Hepatic stellate cell (primary cell): Measurements from ENCODE around the gene NPHP4.
"Not testable (repeated sequence)": the region's sequence is repeated elsewhere in the genome, so short reads cannot be mapped to it uniquely, and the experiment has no call there.

Source experiments
- DNase-seq: peaks from one replicate; pipeline ENCODE4 v3.0.0; 2011; ENCODE audit warnings: low spot score

NPHP4 gene

GRCh38 chr1:5855196-5855897 lies 136.9 kb downstream of the NPHP4 start:
- no peak for DNase-seq

- no peak for DNase-seq
Measured at GRCh38 chr1:5854754-5855153, 137.5 kb downstream of the NPHP4 start.

- DNase-seq: not testable (repeated sequence)
Measured at GRCh38 chr1:5853858-5854257, 138.4 kb downstream of the NPHP4 start.

GRCh38 chr1:5850503-5850902 lies 141.7 kb downstream of the NPHP4 start:
- peak; percentile 45 for DNase-seq

GRCh38 chr1:5849550-5849949 lies 142.7 kb downstream of the NPHP4 start:
- no peak for DNase-seq

GRCh38 chr1:5847013-5847659 lies 145.1 kb downstream of the NPHP4 start:
- DNase-seq: peak; percentile 54

GRCh38 chr1:5845376-5845775 lies 146.8 kb downstream of the NPHP4 start:
- no peak for DNase-seq

GRCh38 chr1:5844442-5844841 lies 147.8 kb downstream of the NPHP4 start:
- no peak for DNase-seq

GRCh38 chr1:5843521-5844096 lies 148.6 kb downstream of the NPHP4 start:
- DNase-seq: no peak

GRCh38 chr1:5842679-5843078 lies 149.5 kb downstream of the NPHP4 start:
- DNase-seq: no peak

GRCh38 chr1:5840551-5841001 lies 151.6 kb downstream of the NPHP4 start:
- DNase-seq: no peak

GRCh38 chr1:5839881-5840550 lies 152.2 kb downstream of the NPHP4 start:
- DNase-seq: no peak

GRCh38 chr1:5839161-5839880 lies 152.9 kb downstream of the NPHP4 start:
- DNase-seq: no peak

GRCh38 chr1:5837976-5838653 lies 154.1 kb downstream of the NPHP4 start:
- no peak for DNase-seq

- no peak for DNase-seq
Measured at GRCh38 chr1:5836776-5837440, 155.3 kb downstream of the NPHP4 start.

GRCh38 chr1:5835179-5835562 lies 157.1 kb downstream of the NPHP4 start:
- DNase-seq: no peak

- no peak for DNase-seq
Measured at GRCh38 chr1:5834477-5835178, 157.6 kb downstream of the NPHP4 start.

GRCh38 chr1:5833911-5834310 lies 158.3 kb downstream of the NPHP4 start:
- DNase-seq: no peak

GRCh38 chr1:5832916-5833895 lies 159.0 kb downstream of the NPHP4 start:
- DNase-seq: no peak
